NCI-H446 (cell line): ENCODE results near the gene SESTD1.
"Not testable (repeated sequence)": the region's sequence is repeated elsewhere in the genome, so short reads cannot be mapped to it uniquely, and the experiment has no call there.

Source experiments
- DNase-seq, 2 experiments: peaks; one replicate each; lab custom pipeline; 2025; lab: John Stamatoyannopoulos, UW

SESTD1 gene

DNA sequence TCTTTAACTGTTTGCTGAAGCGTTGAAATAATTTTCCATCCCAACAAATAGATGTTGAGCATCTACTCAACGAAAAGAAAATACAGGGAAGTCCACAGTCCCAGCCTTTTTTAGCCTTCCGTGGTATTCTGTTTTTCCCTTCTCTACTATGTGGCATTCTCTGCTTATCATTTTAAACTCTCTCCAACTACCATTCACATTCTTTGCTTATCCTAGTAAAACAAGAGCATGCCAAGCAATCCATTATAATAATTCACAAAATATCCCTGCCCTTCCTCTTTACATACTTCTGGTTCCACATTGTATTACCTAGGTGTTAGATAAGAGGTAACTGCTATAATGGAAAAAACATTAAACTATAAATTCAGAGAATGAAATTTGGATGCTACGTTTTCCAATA lies 1.6 kb upstream of the SESTD1 start:
- DNase-seq: no peak

DNA sequence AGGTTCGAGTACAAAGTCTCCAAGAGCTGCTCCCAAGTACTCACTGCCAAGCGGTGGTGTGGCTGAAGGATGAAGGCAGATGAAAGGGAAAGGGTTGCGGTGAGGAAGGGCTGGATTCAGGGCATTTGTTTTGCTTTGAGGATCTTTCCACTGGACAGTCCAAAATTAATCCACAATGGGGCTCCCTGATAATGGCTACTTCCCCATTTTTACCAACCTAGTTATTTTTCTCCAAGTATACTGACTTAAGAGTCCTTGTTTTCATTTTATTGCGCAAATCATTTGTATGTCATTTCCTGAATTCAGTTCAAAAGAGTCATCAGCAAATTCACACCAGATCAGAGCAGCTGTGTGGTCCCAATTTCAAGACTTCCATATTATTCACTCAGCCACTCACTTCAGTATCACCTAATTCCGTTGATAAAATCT lies 464 bp upstream of the SESTD1 start:
- DNase-seq: no peak

DNA sequence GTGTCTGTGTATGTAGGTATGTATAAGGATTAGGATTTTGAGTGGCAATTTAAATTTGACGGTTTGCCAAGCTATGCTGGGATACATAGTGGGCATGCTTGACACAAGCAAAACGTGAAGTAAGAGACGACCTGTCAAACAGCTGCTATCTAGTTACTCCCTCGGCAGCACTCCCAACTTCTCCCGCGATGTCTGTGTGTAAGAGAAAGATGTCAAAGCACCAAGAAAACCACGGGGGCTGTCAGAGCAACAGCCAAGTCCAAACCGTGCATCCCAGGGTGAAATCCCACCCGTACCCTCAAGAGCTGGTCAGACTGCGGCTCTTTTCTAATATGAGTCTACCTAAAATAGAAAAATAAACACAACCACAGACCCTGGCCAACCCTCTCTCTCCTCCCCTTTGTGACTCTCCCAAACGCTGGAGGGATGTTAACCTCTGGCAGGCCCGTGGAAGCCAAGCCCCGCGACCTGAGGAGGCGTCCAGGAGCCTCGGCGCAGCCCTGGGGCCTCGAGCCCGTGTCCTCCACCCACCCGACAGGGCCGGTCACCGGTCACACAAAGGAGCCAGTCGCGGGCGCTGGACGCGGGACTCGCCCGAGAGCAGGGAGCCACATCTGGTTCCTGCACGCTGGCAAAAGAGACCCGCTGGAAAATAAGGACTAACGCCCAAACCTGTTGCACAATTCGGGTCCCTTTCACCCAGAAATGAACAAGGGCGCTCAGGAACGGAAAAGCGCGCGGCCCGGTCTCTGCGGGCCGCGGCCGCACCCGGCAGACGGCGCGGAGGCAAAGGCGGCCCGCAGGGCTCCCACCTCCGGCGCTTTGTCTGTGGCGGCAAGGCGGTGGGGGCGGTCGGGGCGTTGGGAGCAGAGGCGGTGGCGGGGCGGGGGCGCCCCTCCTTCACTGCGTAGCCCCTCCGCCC lies 925 bp downstream of the SESTD1 start:
- DNase-seq: peak in 1 of 2 experiments; percentile 42

DNA sequence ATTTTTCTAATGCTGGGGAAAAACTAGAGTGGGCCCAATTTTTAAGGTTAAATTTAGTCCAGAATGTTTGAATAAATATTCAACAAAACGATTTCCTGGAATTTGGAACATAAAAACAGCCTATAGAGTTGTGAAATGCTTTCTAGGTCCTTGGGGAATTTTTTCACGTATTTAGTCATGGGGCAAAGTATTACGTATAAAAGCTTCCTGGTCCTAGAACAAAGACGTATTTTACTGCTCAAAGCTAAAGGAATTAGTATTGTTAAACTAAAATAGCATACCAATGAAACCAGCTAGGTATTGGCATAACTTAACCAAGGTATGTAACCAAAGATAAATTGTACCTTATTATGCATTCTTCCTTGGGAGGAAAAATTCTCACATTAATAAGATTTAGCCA lies 1.6 kb downstream of the SESTD1 start:
- DNase-seq: no peak

DNA sequence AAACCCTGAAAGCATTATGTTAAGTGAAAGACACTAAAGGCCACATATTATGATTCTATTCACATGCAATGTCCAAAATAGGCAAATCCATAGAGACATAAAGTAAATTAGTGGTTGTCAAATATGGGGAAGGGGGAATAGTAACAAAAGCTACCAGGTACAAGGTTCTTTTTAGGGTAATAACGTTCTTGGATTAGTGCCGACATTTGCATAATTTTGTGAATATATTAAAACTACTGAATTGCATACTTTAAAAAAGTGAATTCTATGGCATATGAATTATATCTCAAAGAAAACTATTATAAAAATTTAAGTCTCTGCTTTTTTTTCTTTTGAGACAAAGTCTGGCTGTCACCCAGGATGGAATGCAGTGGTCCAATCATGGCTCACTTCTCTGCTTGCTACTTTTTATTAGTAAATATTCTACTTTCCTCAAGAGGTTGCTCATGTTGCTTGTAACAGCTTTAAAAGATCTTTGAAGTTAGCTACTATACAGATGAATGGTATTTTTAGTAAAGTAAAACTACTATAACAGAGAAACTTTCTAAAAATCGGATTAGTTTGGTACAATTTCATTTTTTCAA lies 2.5 kb downstream of the SESTD1 start:
- no peak for DNase-seq

DNA sequence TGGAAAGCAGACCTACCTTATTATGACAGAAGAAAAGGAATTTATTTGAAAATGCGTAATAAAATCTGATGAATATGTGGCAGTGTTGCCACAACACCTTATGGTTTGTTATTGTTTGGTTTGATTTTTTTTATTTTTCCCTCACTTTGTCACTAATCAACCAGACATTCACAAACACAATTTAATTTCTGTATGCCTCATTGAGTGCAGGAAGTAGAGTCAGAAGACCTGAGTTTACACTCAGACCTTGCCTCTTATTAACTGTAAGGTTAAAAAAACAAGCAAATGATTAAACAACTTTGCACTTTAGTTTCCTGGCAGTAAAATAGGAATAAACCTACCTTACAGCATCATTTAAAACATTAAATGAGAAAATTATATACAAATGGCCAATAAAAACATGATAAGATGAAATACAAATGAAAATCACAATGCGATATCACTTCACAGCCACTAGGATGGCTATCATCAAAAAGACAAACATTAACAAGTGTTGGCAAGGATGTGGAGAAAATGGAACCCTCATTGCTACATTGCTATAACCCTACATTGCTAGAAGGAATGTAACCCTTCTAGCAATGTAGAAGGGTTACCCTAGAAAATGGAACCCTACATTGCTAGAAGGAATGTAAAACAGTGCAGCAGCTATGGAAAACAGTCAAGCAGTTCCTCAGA lies 3.3 kb downstream of the SESTD1 start:
- DNase-seq: no peak

DNA sequence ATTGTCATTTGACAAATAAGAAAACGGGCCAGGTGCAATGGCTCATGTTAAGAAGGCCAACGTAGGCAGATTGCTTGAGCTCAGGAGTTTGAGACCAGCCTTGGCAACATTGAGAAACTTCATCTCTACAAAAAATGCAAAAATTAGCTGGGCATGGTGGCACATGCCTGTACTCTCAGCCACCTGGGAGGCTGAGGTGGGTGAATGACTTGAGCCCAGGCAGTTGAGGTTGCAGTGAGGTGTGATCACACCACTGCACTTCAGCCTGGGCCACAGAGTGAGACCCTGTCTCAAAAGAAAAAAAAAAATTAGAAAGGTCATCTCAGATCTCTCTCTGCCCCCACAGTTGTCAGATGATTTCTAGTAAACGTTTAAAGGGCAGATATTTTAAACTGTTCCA lies 4.4 kb downstream of the SESTD1 start:
- no peak for DNase-seq

DNA sequence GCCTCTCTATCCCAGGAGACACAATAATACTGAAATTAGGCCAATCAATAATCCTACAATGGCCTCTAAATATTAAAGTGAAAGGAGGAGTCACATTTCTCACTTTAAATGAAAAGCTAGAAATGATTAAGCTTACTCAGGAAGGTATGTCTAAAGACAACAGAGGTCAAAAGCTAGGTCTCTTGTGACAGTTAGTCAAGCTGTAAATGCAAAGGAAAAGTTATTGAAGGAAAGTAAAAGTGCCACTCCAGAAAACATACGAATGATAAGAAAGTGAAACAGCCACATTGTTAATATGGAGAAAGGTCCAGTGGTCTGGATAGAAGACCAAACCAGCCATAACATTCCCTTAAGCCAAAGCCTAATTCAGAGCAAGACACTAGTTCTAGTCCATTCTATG lies 9.5 kb downstream of the SESTD1 start:
- no peak for DNase-seq

DNA sequence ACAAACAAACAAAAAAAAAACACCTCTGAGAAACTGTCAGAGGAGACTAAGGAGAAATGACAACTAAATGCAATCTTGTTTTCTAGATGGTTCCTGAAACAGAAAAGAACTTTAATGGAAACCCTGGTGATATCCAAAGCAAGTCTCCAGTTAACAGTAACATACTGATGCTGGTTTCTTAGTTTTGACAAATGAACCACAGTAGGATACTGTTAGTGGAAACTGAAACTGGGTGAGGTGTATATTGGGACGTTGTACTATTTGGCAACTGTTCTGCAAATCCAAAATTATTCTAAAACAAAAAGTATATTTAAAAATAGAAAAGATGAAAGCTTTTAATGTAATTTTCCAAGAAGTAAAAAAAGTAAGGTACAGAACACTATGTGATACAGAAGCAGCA lies 11.4 kb downstream of the SESTD1 start:
- DNase-seq: no peak

DNA sequence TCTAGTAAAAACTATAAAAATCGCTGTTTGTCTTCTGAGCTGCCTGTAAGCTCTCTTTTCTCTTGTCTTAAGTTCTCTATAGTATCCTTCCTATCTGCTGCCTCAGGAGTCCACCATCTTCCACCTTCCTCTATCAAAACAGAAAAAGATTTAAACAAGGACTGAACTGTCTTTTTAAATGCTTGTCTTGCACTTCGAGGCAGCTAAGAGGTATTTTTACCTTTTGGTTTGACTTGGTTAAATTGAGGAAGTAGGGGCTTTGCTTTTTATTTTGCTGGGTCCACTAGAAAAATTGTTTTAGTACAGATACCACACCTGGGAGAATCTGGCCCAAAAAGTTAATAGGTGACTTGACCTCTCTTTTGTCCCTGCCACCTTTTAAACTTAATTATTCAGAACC lies 12.2 kb downstream of the SESTD1 start:
- DNase-seq: no peak

DNA sequence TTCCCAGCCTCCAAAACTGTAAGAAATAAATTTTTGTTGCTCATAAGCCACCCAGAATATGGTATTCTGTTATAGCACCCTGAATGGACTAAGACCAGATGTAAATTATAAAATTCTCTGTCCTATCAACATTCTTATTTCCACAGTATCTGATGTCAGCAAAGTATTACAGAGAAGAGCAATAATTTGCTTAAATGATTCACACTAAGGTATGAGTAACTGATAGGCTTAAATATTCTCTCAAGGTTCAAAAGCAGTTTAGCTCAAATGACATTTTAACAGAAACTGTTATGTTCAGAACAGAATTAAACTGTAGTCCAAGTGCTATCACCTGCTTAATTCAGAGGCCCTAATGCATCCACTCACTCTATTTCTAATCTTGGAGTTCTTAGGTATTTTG lies 12.8 kb downstream of the SESTD1 start:
- no peak for DNase-seq

DNA sequence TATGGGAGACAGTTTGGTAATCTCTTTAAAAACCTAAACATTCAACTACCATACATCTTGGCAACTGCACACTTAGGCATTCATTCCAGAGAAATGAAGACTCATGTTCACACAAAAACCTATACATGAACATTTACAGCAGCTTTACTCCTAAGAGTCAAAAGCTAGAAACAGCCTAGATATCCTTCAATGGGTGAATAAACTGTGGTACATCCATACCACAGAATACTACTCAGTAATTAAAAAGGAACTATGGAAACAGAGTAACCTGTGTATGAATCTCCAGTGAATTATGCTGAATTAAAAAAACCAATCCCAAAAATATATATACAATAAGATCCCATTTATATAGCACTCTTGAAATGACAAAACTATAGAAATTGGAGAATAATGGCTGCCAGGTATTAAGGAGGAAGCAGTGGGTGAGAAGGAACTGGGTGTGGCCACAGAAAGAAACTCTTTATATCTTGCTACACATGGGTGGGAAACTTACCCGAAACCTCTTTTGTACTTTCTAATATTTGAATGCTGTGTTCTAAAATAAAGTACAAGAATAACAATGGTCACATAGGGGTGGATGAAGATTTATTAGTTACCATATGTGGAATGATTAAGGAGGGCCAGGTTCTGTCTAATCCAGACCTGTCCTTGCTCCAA lies 13.7 kb downstream of the SESTD1 start:
- no peak for DNase-seq

DNA sequence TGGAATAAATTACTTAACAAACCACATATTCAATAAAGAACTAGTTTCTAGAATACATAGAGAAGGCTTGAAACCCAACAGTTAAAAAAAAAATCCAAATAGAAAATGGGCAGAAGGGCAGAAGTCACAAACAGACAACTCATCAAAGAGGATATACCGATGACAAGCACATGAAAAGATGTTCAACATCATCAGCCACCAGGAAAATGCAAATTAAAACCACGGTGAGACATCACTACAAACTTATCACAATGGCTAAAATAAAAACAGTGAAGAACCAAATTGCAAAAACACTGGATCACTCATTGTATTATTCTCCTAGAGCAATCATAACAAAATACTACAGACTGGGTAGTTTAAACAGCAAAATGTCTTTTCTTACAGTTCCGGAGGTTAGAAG lies 14.5 kb downstream of the SESTD1 start:
- DNase-seq: no peak

DNA sequence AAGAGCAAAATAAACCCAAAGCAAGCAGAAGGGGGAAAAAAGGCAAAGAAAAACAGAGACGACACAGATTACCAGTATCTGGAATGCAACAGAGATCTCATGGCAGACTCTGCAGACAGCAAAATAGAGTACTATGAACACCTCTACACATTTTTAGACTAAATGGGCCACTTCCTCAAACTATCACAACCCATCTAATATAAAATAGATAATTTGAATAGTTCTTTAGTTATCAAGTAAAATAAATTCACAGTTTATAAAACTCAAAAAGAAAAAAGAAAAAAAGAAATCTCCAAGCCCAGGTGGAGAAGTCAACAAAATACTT lies 16.6 kb downstream of the SESTD1 start:
- DNase-seq: no peak

DNA sequence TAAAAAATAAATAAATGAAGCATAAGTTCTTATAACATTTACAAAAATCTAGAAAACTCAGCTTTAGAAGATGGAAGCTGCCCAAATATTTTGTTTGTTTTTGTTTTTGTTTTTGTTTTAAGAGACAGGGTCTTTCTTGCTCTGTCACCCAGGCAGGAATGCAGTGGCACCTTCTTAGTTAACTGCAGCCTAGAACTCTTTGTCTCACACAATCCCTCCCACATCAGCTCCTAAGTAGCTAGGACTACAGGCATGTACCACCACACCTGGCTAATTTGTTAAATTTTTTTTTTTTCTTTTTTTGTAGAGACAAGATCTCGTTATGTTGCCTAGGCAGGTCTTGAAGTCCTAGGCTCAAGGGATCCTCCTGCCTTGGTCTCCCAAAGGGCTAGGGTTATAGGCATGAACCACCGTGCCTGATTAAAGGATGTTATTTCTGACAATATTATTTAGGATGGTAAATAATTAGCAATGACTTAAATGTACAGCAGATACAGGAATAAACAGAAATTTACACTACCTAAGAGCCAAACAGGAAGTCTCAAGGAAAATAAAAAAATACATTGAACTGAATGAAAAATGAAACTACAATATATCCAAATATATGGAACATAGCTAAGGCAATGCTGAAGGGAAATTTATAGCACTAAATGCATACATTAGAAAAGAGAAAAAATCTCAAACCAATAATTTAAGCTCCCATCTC lies 17.2 kb downstream of the SESTD1 start:
- DNase-seq: no peak

DNA sequence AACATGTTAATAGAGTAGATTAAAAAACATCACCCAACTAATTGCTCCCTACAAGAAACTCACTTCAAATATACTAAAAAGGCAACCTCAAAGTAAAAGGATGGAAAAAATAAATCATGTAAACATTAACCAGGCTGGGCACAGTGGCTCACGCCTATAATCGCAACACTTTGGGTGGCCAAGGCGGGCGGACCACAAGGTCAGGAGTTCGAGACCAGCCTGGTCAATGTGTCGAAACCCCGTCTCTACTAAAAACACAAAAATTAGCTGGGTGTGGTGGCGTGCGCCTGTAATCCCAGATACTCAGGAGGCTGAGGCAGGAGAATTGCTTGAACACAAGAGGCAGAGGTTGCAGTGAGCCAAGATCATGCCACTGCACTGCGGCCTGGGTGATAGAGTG lies 18.8 kb downstream of the SESTD1 start:
- not testable (repeated sequence) for DNase-seq

DNA sequence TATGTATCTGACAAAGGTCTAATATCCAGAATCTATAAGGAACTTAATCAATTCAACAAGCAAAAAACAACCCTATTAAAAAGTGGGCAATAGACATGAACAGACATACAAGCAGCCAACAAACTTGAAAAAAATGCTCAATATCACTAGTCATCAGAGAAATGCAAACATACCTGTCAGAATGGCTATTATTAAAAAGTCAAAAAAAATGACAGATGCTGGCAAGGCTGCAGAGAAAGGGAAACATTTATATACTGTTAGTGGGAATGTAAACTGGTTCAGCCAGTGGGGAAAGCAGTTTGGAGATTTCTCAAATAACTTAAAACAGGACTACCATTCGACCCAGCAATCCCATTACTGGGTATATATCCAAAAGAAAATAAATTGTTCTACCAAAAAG lies 21.6 kb downstream of the SESTD1 start:
- no peak for DNase-seq

DNA sequence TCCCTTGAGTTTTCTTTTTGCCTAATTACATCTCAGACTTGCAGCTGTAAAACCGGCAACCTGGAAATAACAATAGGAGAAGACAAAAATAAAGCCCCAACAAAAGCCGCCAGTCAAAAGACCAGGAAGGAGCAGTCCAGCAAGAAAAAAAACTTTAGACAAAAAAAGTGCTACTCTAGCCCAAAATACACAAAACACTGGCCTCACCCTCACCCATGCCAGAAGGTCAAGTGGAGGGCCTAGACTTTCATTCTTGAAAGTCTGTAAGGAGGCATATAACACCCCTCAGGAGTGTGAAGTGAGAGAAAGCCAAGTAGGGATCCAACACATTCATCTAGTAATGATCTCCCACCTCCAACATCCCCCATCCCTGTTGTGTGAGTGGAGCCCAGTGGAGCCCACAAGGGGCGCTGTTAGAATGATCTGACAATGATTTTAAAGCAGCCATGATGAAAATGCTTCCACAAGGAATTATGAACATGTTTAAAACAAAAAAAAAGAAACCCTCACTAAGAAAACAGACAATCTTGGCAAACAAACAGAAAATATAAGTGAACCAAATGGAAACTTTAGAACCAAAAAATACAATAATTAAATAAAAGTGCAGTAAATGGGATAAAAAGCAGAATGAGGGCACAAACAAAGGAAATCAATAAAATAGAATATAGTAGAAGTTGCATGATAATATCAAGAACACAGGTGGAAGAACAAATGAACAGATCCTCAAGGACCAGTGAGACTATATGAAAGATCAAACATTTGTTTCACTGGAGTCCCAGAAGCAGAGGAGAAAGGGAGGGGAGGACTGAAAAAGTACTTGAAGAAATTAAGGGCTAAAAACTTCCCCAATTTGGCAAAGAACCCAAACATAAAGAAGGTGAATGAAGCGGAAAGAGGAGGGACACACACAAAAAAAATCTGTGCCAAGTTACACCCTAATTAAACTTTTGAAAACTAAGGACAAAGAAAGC lies 23.9 kb downstream of the SESTD1 start:
- DNase-seq: no peak

DNA sequence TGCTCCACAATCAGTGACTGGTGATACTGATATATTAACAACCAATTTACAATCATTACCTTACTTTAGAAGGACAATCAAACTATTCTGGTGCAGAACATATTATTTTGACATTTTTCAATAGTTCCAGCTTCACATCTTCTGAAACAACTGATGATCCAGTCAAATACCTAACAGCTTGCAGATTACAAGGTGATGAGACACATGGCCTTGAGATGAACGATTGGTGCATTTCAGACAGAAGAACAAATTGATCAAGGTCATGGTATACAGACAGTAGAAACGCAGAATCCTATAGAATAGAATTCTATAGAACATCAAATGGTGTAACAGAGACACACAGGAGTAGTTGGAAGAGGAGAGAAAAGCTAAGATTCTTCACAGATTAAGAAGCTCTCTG lies 24.8 kb downstream of the SESTD1 start:
- no peak for DNase-seq

DNA sequence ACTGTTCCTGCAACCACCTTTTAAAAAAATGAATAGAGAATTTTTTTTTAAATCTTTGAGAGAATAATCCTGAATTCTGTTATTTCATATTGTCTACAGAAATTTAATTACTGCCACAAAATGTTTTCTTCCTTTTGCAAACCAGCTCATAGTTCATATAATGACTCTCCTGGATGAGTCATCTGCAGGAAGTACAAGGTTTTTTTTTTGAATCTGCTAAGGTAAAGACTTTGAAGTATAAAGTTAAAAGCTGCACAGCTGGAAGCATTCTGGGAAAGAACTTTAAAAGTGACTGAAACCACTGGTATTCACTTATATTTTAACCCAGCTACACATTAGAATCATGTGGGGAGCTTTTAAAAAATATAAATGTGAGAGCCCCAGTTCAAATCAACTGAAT lies 25.4 kb downstream of the SESTD1 start:
- no peak for DNase-seq

DNA sequence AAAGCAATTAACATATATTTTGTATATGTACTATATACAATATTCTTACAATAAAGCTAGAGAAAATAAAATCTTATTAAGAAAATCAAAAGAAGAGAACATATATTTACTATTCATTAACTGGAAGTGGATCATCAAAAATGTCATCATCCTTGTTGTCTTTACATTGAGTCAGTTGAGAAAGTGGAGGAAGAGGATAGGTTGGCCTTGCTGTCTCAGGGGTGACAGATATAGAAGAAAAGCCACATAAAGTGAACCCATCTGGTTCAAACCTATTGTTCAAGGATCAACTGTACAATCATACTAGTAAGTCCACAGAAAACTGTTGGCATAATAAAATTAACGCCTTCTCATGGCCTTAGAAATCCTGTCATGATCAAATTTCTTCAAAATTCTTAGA lies 26.6 kb downstream of the SESTD1 start:
- no peak for DNase-seq
